ENCODE measurements around the gene NSF.

The NSF gene

GRCh38 chr17:46796084-46796483 is 205.6 kb downstream of the NSF start:
- in situ Hi-C loops (cut with HindIII; ENCODE audit: low sequenced_read_pairs) = no loop called here

- in situ Hi-C loops (cut with HindIII; ENCODE audit: low sequenced_read_pairs) = no loop called here
Observed at GRCh38 chr17:46796524-46796923, 206.1 kb downstream of the NSF start.

- in situ Hi-C loops (cut with HindIII; ENCODE audit: low sequenced_read_pairs) = no loop called here
Observed at GRCh38 chr17:46796956-46797530, 206.6 kb downstream of the NSF start.

- in situ Hi-C loops (cut with HindIII; ENCODE audit: low sequenced_read_pairs) = no loop called here
Observed at GRCh38 chr17:46800573-46800972, 210.1 kb downstream of the NSF start.

- in situ Hi-C loops (cut with HindIII; ENCODE audit: low sequenced_read_pairs) = no loop called here
Observed at GRCh38 chr17:46802800-46803199, 212.3 kb downstream of the NSF start.

- in situ Hi-C loops (cut with HindIII; ENCODE audit: low sequenced_read_pairs) = no loop called here
Observed at GRCh38 chr17:46803544-46803943, 213.1 kb downstream of the NSF start.

GRCh38 chr17:46805771-46806170 is 215.3 kb downstream of the NSF start:
- in situ Hi-C loops (cut with HindIII; ENCODE audit: low sequenced_read_pairs) = no loop called here

Data from DLD1 (cell line).